ENCODE data around the gene DR1. TPM values are rescaled to one million over a fixed set of nuclear protein-coding genes. Genes with fewer than 3 reads are reported as not detected.
A peak's percentile ranks its signal among the peaks of the same experiment; 100 is the strongest.

The DR1 gene
- 33.5 and 34.6 TPM in 2 replicates for total RNA-seq (2014; rRNA removed; shearing (Covaris generic))

GRCh38 chr1:93345633-93346420 lies at the start of gene DR1:
Gene DR1, plus strand, starts transcription at chr1:93345907. Its CDS starts 739 bp downstream, at chr1:93346646.
- DNase-seq (ENCODE audit: low spot score): peak; percentile 95

GRCh38 chr1:93296555-93297154 lies 49.1 kb upstream of the DR1 start:
- no peak for DNase-seq (ENCODE audit: low spot score)

GRCh38 chr1:93301131-93301530 lies 44.6 kb upstream of the DR1 start:
- no peak for DNase-seq (ENCODE audit: low spot score)

- DNase-seq (ENCODE audit: low spot score): no peak
Observed at GRCh38 chr1:93302078-93302477, 43.6 kb upstream of the DR1 start.

GRCh38 chr1:93304716-93305138 lies 41.0 kb upstream of the DR1 start:
- peak; percentile 84 for DNase-seq (ENCODE audit: low spot score)

- DNase-seq (ENCODE audit: low spot score): no peak
Observed at GRCh38 chr1:93306920-93307319, 38.8 kb upstream of the DR1 start.

GRCh38 chr1:93313026-93313425 lies 32.7 kb upstream of the DR1 start:
- DNase-seq (ENCODE audit: low spot score): no peak

- no peak for DNase-seq (ENCODE audit: low spot score)
Observed at GRCh38 chr1:93317207-93317606, 28.5 kb upstream of the DR1 start.

GRCh38 chr1:93317943-93318342 lies 27.8 kb upstream of the DR1 start:
- no peak for DNase-seq (ENCODE audit: low spot score)

- DNase-seq (ENCODE audit: low spot score): no peak
Observed at GRCh38 chr1:93321720-93322119, 24.0 kb upstream of the DR1 start.

GRCh38 chr1:93322349-93322748 lies 23.4 kb upstream of the DR1 start:
- peak; percentile 58 for DNase-seq (ENCODE audit: low spot score)

- DNase-seq (ENCODE audit: low spot score): no peak
Observed at GRCh38 chr1:93323185-93323820, 22.4 kb upstream of the DR1 start.

- peak; percentile 70 for DNase-seq (ENCODE audit: low spot score)
Observed at GRCh38 chr1:93324486-93325464, 20.9 kb upstream of the DR1 start.

- no peak for DNase-seq (ENCODE audit: low spot score)
Observed at GRCh38 chr1:93328809-93329760, 16.6 kb upstream of the DR1 start.

GRCh38 chr1:93330196-93330595 lies 15.5 kb upstream of the DR1 start:
- DNase-seq (ENCODE audit: low spot score): no peak

GRCh38 chr1:93330617-93331016 lies 15.1 kb upstream of the DR1 start:
- no peak for DNase-seq (ENCODE audit: low spot score)

GRCh38 chr1:93331412-93331811 lies 14.3 kb upstream of the DR1 start:
- no peak for DNase-seq (ENCODE audit: low spot score)

GRCh38 chr1:93332368-93332767 lies 13.3 kb upstream of the DR1 start:
- DNase-seq (ENCODE audit: low spot score): no peak

GRCh38 chr1:93338387-93339146 lies 7.1 kb upstream of the DR1 start:
- peak; percentile 23 for DNase-seq (ENCODE audit: low spot score)
